GM21737 (cell line): ENCODE results near the gene TTC27.
"Not testable (repeated sequence)": the region's sequence is repeated elsewhere in the genome, so short reads cannot be mapped to it uniquely, and the experiment has no call there.

ENCODE experiments used
- ATAC-seq: cut with Tn5 transposase; IDR thresholded peaks from one replicate; pipeline ENCODE4 v1.9.1; 2021; ENCODE audit warnings: mild to moderate bottlenecking, moderate library complexity; ENCODE audit not compliant: unreplicated experiment

The TTC27 gene

DNA sequence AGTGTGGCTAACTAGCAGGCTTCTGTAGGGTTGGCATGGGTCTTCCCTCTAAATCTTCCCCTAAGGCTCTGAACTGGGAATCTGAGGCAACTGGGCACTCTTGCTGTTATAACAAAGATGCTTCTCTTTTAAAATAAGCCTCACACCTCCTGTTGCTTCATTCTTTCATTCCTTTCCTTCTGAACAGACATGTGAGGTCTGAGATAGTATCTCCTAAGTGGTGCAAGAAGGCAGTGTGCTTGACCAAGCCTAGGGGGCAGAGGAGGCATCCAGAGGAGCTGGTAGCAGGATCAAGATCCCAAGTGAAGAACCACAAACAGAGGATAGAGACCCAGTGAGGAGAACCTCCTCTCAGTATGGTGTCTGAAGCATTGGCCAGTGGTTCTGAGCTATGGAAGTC, 90.9 kb downstream of the TTC27 start:
- ATAC-seq = no peak

DNA sequence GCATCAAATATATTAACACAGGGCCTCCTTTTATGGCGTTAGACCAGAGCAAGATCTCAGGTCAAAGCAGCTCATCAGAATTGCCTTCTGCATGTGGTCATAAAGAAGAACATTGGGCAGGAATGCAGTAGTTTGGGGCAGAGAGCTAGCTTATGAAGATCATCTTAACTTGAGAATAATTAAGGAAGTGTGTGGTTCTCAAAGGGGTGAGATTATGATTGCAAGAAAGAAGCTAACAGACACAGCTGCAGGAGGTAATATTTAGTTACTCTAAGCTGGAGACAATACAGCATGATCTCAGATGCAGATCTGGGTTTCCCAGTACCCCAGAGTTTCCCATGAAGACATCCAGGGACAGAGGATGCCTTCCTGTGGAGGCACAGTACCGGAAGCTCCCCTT, 91.6 kb downstream of the TTC27 start:
- ATAC-seq = no peak

DNA sequence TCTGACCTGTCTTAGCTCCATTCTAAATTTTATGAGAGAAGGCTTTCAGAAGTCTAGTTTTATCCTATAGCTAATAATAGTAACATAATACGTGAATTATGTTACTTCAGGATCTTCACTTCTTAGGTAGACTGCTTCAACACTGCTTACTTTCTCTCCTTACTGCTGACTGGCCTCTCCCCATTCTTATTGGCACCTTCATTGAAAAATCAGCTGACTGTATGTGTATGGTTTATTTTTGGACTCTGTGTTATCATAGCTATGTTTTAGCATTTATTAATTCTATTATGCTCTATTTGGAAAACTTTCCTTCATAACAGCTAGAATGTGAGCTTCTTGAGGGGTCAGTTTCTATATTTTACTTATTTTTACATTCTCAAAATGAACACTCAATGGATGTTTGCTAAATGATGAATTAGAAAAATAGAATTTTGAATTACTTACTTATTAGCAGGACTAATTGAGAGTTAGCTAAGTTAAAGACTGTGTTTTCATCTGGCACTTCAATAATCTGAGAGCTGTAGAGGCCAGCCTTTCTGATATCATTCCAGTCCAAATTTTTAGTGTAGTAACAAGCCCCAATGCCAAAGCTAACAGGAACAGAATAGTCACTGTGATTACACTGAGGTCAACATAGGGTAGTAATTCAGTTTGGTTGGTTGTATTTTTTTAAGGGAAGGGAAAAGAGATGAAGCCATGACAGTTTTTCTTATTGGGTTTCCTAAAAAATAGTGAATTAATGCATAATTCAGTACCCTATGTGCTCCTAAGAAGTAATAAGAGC, 92.3 kb downstream of the TTC27 start:
- no peak for ATAC-seq

DNA sequence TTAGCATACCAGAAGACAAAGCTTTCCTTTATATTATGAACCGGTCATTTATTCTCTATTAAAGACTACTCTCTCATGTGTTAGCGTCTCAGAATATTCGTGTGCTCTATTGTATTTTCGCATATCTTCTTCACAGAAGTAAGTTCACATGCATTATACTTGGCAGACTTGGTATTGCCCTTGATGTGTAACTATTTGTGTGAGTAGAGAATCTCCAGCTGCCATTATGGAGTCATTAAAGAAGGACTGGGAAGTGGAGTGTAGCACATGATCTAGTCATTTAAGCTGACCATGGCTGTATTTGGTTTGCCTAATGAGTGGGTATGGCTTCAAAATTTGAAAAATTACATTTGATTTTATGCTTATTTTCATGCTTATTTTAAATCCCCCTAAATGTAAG, 92.9 kb downstream of the TTC27 start:
- no peak for ATAC-seq

DNA sequence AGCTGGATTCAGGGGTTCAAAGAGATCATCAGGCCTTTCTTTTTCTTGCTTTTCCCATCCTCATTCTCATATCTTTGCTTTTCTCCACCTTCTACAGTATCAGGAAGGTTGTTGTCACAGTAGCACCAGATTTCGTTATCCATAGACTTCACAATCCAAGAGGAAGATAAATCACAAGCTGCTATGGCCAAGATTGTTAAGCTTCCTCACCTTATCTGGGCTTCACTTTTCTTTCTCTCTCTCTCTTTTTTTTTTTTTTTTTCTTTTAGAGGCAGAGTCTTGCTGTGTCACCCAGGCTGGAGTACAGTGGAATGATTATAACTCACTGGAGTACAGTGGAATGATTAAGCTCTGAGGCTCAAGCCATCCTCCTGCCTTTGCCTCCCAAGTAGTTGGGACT, 93.5 kb downstream of the TTC27 start:
- no peak for ATAC-seq

DNA sequence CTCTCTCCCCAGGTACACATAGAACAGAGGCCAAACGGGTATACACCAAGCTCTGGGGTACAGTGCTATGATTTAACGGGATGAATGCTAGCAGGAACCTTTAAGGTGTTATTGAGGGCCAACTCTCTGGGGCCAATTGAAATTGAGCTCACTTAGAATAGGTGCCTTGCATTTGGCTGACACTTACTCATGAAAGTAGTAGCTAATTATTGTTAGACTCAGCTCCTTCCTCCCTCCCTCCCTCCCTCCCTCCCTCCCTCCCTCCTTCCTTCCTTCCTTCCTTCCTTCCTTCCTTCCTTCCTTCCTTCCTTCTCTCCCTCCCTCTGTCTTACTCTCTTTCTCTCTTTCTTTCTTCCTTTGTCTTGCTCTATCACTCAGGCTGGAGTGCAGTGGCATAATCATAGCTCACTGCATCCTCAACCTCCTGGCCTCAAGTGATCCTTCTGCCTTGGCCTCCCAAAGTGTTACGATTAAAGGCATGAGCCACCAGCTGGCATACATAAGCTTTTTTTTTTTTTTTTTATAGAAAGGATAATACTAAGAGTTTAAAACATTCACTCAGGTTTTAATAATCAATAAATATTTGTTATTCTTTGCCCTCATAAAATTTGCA, 95.7 kb downstream of the TTC27 start:
- no peak for ATAC-seq

DNA sequence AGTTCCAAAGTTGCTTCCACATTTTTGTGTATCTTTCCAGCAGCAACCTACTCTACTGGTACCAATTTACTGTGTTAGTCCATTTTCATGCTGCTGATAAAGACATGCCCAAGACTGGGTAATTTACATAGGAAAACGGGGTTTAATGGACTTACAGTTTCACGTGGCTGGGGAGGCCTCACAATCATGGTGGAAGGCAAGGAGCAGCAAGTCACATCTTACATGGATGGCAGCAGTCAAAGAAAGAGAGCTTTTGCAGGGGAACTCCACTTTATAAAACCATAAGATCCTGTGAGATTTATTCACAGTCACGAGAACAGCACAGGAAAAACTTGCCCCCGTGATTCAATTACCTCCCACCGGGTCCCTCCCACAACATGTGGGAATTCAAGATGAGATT, 98.8 kb downstream of the TTC27 start:
- ATAC-seq = not testable (repeated sequence)

DNA sequence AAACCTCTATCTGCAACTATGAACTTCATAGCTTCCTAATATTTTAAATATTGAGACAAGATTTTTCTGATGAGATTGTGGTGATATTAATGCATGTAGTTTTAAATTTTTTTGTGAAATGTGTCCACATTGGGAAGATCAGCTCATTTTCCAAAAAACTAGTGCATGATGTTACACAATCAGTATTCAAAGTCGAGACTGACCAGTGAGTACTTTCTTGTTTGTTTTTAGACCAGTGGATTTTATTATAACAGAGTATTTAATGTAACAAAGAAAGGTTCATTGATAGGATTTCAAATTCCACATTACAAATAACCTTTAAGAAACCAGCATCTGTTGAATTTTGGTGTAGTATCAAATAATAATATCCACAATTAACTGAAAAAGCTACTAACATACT, 99.3 kb downstream of the TTC27 start:
- no peak for ATAC-seq

DNA sequence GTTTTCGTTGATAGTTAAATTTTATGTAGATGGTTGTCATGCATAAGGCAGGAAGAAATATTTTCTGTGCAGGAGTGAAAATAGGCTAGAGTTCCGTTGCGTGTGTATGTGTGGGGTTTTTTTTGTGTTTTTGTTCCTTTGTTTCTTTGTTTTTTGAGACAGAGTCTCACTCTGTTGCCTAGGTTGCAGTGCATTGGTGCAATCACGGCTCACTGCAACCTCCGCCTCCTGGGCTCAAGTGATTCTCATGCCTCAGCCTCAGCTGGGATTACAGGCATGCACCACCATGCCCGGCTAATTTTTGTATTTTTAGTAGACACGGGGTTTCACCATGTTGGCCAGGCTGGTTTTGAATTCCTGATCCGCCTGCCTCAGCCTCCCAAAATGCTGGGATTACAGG, 103.1 kb downstream of the TTC27 start:
- not testable (repeated sequence) for ATAC-seq

DNA sequence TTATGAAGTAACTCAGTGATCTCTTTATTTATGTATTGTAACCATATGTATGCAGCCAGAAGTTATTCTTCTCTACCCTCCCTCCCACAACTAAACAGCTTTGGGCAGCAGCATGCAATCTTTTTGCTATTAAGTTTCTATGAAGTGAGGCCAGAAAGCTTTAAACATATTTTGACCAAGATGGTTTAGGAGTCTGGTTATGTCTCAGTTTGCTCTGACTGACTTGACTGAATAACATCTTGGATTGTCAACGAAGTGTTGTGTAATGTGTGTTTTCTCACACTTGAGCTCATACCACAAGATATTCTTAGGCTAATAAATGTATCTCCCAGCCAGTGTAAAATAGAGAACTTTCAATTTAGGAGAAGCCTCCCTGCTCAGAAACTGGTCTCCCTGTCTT, 104.3 kb downstream of the TTC27 start:
- ATAC-seq = no peak

DNA sequence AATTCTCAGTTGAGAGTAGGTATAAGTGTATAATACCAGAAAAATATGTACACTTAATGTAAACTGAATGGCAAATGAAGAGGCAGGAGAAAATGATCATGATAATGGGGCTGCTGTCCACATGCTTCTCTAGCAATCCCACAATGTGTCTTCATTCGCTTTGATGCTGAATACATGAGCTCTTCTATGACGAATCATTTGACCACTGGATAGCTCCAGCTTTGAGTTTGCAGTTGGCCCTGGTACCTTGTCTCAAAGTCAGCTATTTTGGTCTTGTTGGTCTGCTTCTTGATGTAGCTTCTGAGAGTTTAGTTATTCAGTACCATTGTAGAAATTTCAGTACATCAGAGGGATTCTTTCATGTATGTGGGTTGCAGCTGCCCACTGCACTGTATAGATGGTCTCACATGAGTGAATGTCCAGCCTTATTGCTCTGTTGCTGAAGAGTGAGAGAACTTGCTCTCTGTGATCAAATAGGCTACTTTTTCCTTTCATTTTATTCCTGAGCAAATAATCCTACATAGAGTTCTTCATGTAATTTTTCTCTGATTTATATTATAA, 105.1 kb downstream of the TTC27 start:
- ATAC-seq = no peak

DNA sequence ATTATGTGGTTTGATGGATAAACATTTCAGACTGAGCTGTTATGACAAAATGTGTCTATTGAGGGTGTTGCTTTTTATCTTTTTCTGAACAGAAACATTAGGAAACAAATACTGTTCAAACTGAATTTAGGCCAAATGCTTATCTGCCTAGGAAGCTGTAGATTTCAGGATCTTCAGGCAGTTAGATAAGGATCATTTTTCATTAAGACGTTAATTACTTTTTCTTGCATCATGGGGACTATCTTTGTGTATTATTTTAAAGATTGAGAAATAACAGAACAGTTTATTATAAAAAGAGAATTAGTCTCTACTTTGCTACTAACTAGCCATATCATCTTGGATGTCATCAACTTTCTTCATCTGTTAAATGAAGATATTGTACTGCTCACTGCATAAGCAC, 107.5 kb downstream of the TTC27 start:
- ATAC-seq = no peak

DNA sequence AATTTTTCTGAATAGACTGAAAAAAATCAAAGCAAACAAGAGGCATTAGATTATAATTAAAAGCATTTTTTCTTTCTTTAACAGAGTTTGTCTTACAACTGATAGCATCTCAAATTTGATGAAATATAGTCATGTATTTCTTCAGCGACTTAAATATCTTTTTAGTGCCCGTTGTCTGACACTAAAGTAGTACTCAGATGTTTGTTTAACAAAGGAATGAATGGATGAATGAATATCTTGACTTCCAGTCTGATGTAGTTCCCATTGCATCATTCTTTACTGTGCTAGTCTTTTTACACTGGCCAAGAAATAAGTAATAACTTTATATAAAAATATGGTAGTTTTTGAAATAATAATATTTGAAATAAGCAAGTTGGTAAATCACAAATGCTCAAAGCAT, 111.1 kb downstream of the TTC27 start:
- ATAC-seq = no peak

DNA sequence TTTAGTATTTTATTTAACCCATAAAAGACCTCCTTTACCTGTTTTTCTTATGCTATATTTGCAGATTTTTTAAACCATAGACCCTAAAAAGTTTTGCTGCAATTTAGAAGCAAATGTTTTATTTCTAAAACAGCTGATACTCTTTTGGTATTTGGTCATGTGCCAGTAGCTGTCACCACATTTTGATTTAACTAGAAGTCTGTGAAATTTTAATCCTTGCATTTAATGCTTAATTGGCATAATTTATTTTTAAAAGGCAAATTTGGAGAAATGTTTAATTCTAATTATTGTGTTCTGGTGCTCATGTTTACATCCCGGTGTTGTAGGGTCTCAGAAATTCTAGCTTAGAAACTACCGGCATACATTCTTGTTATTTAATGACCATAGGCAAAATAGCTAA, 111.8 kb downstream of the TTC27 start:
- ATAC-seq = no peak

DNA sequence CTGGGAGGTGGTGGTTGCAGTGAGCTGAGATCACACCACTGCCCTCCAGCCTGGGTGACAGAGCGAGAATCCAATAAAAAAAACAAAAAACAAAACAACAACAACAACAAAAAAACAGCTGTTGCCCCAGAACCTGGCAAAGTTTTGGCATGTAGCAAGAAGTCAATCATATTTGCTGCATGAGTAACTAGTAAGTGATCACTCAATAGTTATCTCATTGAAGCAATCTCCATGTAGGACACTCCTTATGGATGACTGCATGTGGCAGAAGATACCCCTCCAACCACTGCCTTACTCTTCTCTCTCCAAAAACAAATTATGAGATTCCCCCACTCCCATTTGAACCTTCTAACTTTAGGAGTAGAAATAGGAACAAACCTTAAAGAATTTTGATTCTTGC, 113.7 kb downstream of the TTC27 start:
- ATAC-seq = no peak

DNA sequence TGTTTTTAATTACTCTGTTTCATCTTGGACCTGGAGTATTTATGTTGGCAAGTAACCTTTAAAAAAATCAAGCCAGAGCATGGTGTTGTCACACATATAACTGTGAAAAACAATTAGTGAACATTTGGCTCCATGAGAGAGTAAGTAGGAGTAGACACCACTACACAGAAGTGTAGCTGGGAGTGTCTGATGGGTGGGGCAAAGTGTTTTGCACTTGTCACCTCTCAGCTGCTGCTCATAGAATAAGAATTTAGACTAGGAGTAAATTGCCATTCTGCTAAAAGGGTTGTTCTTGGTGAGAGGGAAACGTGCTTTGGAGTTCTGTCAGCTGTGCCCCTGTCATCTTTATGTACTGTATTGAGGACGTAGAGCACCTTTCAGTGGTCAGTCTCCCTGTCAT, 114.5 kb downstream of the TTC27 start:
- no peak for ATAC-seq

DNA sequence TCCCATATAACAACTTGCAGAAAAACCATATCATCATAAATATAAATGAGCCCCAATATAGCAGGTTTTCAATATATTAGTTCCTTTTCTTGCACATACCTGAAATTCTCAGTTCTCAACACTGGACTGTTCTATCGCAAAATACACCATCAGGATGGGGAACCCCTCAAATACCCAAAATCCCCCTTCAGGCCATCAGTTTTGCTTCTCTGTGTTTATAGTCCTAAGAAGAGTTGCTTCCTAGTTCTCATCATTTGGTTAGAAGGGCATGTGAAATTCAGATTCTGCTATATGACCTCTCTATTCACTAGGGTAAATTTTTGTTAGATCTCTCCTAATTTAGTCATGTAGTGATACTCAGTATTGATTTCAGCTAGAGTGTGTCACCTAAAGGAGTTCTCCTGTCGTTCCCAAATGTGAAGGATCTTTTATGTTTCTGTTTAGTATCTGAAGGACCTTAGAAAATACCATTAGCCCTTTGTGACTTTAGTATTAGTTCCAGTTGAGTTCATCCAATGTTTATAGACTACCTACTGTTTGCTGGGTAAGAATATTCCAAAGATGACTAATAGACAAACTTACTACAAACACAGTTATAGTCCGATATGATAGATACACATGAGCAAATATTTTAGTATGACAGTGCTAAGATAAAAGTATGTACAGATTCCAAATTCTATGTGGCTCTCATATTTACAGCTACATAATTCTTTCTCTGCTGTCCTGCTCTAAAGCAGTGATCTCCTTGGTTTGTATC, 115.8 kb downstream of the TTC27 start:
- ATAC-seq = no peak

DNA sequence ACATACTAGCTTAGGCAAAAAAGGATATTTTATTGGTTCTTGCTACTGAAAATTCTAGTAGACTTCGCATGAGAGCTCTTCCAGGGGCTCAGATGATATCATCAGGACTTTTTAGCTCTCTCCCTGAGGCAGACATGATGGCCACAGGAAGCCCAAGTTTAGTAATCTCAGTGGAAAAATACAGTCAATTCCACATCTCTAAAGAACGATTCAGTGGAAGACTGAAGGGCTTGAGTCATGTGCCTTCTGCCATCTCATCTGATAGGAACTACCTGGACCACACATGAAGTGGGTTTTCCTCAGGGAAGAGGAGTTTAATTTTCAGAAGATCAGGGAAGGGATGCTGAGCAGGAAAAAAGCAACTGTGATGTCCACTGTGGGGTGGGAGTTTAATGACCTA, 117.3 kb downstream of the TTC27 start:
- no peak for ATAC-seq

DNA sequence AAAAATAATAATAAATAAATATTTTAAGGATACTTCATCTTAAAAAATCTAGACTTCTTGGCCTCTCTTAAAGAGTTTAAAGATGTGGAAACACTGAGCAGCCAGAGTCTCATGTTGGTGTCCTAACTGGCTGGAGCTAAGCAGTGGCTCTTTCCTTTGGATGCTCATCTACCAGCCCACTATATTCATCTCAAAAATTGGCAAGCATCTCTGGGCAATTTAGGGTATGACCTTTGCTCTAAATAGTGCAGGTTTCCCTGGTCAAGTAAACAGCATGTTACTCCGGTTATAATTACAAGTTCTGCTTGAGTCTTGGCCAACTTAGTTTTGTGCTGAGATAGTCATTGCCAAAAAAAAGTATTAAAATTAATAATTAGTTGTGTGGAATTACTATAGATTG, 117.8 kb downstream of the TTC27 start:
- ATAC-seq = no peak

DNA sequence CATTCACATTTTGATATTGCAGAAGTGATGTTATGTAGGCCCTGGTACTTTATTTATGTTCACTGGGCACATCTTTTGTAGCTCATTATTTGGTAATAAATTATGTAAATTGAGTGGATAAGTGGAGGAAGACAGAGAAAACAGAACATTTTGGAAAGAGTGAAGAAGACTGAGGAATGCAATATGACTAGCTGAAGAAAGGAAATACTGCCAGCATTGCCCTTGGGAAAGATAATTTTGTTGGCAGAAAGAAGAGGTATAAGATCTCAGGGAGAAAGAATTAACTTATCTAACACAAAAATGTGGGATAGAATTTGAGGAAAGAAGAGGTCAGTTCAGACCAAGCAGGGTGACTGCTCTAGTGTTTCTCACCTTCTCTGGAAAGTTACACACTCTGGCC, 118.8 kb downstream of the TTC27 start:
- ATAC-seq = no peak

DNA sequence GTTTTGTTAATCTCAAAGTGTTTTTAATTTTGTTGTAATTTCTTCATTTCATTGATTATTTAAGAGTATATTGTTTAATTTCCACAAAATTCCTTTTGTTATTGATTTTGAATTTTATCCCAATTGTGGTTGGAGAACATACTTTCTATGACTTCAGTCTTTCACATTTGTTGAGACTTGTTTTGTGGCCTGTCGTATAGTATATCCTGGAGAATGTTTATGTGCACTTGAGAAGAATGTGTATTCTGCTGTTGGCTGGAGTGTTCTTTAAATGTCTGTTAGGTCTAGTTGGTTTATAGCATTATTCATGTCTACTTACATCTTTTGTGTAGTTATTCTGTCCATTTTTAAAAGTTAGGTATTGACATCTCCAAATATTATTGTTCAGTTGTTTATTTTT, 120.3 kb downstream of the TTC27 start:
- ATAC-seq = no peak

DNA sequence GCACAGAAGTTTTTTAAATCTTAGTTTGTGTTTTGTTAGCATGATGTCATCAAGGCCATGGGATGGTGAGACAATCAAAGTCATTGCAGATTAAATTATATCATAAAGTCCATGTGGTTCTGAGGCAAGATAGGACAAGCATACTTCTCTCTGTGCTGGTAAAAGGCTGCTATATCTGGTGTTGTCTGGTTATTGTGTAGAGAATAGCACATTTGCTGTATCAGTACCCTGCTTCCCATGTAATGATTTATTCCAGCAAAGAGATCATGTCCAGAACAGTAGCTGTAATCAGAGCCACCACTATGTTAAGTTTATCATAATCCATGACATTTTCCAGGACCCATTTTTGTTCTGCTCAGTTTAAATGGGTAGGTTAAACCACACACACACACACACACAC, 123.0 kb downstream of the TTC27 start:
- ATAC-seq = no peak
